Measurements from ENCODE around the gene ST3GAL5. TPM values are rescaled to one million over a fixed set of nuclear protein-coding genes. Genes with fewer than 3 reads are reported as not detected.

ST3GAL5 gene
- total and polyA plus RNA-seq, 2 donors (not counting 1 experiment from before 2014, with no cell fraction given) = 42.6 to 94.3 TPM

DNA sequence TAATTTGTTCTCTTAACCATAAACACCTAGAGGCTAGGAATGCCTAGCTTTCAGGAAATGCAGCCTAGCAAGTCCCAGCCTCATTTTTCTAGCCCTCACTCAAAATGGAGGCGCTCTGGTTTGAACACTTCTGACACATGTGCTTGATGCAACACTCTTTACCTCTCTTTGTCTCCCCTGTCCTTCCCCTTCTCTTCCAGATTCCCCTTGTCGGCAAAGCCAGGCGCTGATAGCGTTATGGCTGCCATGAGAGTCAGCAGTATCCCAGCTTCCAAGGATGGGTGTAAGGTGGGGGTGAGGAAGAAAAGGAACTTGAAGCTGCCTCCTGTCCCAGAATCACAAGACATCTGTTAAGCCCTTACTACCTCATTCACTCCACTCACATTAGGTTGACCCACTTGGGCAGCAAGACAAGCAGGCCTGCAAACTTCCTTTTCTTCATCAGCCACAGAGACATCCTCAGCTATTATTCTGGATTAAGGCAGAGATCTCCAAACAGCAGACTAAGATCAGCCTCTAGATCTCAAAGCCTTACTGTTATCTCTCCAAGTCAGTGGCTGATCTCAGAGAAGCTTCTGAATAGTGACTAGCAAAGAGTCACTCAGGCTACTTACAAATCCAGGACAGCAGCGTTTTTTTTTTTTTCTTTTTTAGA is 1.9 kb upstream of the ST3GAL5 start:
- Mint-ChIP-seq H3K27ac (peak overlapping the region; percentile 70), H3K4me1 (peaks cover 73% of the 10 kb centered on the region), H3K4me3 (peak overlapping the region; percentile 80), H3K27me3 (no peaks in the 10 kb centered on the region), H3K9me3 (ENCODE audit: insufficient read depth) (no peaks in the 10 kb centered on the region)
- peaks cover 33 to 48% of the 10 kb centered on the region in 2 donors for H3K4me1 ChIP-seq (ENCODE audit: control insufficient read depth in 2 of 2, insufficient read depth in 2 of 2, low read length in 2 of 2)
- TF ChIP-seq, protein P1, sequence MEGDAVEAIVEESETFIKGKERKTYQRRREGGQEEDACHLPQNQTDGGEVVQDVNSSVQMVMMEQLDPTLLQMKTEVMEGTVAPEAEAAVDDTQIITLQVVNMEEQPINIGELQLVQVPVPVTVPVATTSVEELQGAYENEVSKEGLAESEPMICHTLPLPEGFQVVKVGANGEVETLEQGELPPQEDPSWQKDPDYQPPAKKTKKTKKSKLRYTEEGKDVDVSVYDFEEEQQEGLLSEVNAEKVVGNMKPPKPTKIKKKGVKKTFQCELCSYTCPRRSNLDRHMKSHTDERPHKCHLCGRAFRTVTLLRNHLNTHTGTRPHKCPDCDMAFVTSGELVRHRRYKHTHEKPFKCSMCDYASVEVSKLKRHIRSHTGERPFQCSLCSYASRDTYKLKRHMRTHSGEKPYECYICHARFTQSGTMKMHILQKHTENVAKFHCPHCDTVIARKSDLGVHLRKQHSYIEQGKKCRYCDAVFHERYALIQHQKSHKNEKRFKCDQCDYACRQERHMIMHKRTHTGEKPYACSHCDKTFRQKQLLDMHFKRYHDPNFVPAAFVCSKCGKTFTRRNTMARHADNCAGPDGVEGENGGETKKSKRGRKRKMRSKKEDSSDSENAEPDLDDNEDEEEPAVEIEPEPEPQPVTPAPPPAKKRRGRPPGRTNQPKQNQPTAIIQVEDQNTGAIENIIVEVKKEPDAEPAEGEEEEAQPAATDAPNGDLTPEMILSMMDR (IDR thresholded peaks at IDR 0.05) = no peak
- TF ChIP-seq EZH2 (IDR thresholded peaks at IDR 0.05; ENCODE audit: borderline replicate concordance, insufficient read depth, low read depth, low read length, poor library complexity, severe bottlenecking) = no peak
- no peak for ATAC-seq (ENCODE audit: low read depth)
- intact Hi-C loops (cut with micrococcal nuclease) = no loop called here
- peak overlapping the region; percentile 17 for H2AFZ ChIP-seq (ENCODE audit: insufficient read depth, low read depth, low read length, poor library complexity, severe bottlenecking)
- no peaks in the 10 kb centered on the region for H3K27me3 ChIP-seq (replicated peaks in 1 of 4; ENCODE audit: control extremely low read depth in 1 of 4, control insufficient read depth in 3 of 4, insufficient read depth in 4 of 4, low read length in 3 of 4)
- H3K9ac ChIP-seq (ENCODE audit: low read length) = no peak overlapping the region
- peak overlapping the region in 1 of 2 donors; percentile 17 for H3K27ac ChIP-seq (ENCODE audit: low read length in 2 of 2)
- peaks cover 2% of the 10 kb centered on the region in 2 experiments for H3K36me3 ChIP-seq (replicated peaks in 1 of 2; ENCODE audit: control extremely low read depth in 1 of 2, control insufficient read depth in 1 of 2, extremely low read depth in 1 of 2, insufficient read depth in 2 of 2, low read length in 1 of 2)
- 81% methylated on average over 2 of the region's 5 CpGs for WGBS (ENCODE audit: insufficient coverage)
- peak overlapping the region; percentile 77 for H3K4me2 ChIP-seq (replicated peaks; ENCODE audit: low read depth, low read length, poor library complexity, severe bottlenecking)
- H4K20me1 ChIP-seq (ENCODE audit: control insufficient read depth, insufficient read depth, low read length, poor library complexity, severe bottlenecking) = no peaks in the 10 kb centered on the region
- POLR2A ChIA-PET = interaction anchor here (3.8 to 4.7 kb wide), 2 partner anchors 38 to 146 kb away, joined by 25 to 45 read pairs; no protein-coding TSS in a partner anchor
- CTCF ChIA-PET = interaction anchor here (0.7 to 12.7 kb wide), 10 partner anchors 12 to 187 kb away, joined by 3 to 250 read pairs (median 10); no protein-coding TSS in a partner anchor
- peaks cover 0 to 8% (median 7%) of the 10 kb centered on the region in 3 donors for H3K9me3 ChIP-seq (ENCODE audit: control extremely low read depth in 1 of 3, control insufficient read depth in 2 of 3, insufficient read depth in 1 of 3, low read length in 2 of 3)
- no peak overlapping the region for H3K4me3 ChIP-seq (ENCODE audit: control extremely low read depth in 1 of 5, extremely low read depth in 1 of 5, insufficient read depth in 1 of 5, low read depth in 2 of 5, low read length in 4 of 5)
- H3K79me2 ChIP-seq (ENCODE audit: control insufficient read depth, insufficient read depth, low read length) = peaks cover 44% of the 10 kb centered on the region
- peak; percentile 25 for DNase-seq

All from B cell (primary cell).